ENCODE measurements around the gene TBX4. TPM values are rescaled to one million over a fixed set of nuclear protein-coding genes. Genes with fewer than 3 reads are reported as not detected.
"Not testable (repeated sequence)": the region's sequence is repeated elsewhere in the genome, so short reads cannot be mapped to it uniquely, and the experiment has no call there.

TBX4 gene
- total RNA-seq, 2 experiments from 2014 or later = not detected

DNA sequence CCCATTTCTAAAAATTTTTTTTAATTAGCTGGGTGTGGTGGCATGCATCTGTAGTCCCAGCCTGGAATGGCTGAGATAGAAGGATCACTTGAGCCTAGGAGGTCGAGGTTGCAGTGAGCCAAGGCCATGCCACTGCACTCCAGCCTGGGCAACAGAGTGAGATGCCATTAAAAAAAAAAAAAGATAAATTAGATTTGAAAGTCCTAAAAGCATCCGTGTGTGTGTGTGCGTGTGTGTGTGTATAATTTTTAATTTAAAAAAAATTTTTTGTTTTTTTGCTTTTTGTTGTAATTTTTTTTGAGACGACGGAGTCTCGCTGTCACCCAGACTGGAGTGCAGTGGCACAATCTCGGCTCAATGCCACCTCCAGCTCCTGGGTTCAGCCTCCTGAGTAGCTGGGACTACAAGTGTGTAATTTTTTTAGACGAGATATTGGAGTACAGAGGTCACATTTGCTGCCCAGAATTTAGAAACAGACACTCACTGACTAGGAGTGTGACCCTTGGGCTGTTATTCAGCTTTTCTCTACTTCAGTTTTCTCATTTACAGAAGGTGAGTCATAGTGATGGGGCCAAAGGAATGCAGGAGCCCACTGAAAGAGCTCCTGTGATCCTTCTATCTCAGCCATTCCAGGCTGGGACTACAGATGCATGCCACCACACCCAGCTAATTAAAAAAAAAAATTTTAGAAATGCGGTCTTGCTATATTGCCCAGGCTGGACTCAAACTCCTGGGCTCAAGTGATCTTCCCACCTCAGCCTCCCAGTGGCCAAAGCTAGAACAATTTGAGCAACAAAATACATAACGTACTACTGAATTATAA lies 25.5 kb upstream of the TBX4 start:
- H3K27me3 Mint-ChIP-seq = peaks cover 34% of the 10 kb centered on the region

DNA sequence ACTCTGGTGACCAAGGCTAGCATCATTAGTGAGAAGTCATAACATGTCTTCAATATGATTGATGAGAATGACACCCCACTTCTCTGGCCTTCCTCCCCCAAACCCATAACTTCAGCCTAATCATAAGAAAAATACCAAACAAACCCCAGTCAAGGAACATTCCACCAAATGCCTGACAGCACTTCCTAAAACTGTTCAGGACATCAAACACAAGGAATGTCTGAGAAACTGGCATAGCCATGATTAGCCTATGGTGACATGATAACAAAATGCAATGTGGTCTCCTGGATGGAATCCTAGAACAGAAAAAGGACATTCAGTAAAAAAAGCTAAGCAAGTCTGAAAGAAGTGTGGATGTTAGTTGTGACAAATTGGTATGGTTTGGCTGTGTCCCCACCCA lies 24.7 kb upstream of the TBX4 start:
- no peak for DNase-seq
- no peaks in the 10 kb centered on the region for H3K9me3 Mint-ChIP-seq
- no peak overlapping the region for H3K4me3 Mint-ChIP-seq
- CTCF ChIA-PET = no interaction called here
- no peaks in the 10 kb centered on the region for H3K36me3 Mint-ChIP-seq (ENCODE audit: low read depth)
- H3K4me1 Mint-ChIP-seq = no peaks in the 10 kb centered on the region
- no peak overlapping the region for H3K27ac Mint-ChIP-seq
- H3K27me3 Mint-ChIP-seq = peaks cover 27% of the 10 kb centered on the region
- POLR2A ChIA-PET = no interaction called here

More for the DNA sequence above, 25.5 kb upstream of the TBX4 start:
- no peak overlapping the region for H3K4me3 Mint-ChIP-seq
- no peaks in the 10 kb centered on the region for H3K9me3 Mint-ChIP-seq
- no peak for DNase-seq
- POLR2A ChIA-PET = no interaction called here
- H3K27ac Mint-ChIP-seq = no peak overlapping the region
- no peaks in the 10 kb centered on the region for H3K36me3 Mint-ChIP-seq (ENCODE audit: low read depth)
- no peaks in the 10 kb centered on the region for H3K4me1 Mint-ChIP-seq
- CTCF ChIA-PET = interaction anchor here (0.9 kb wide), 1 partner anchor 14 kb away, joined by 3 read pairs; no protein-coding TSS in a partner anchor

DNA sequence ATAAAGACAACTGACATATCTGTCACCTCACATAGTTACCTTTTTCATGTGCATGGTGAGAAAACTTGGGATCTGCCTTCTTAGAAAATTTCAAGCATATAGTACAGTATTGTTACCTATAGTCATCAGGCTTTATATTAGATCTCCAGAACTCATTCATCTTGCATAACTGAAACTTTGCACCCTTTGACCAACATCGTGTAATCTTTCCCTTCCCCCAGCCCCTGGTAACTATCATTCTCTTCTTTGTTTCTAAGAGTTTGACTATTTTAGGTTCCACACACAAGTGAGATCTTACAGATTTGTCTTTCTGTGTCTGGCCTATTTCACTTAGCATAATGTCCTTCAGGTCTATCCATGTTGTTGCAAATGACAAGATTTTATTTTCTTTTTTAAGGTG lies 22.9 kb upstream of the TBX4 start:
- Mint-ChIP-seq H3K9me3 (no peaks in the 10 kb centered on the region), H3K27me3 (peaks cover 24% of the 10 kb centered on the region), H3K4me3 (no peak overlapping the region), H3K4me1 (no peaks in the 10 kb centered on the region), H3K27ac (no peak overlapping the region), H3K36me3 (ENCODE audit: low read depth) (no peaks in the 10 kb centered on the region)
- ChIA-PET POLR2A (no interaction called here), CTCF (no interaction called here)
- DNase-seq = no peak

DNA sequence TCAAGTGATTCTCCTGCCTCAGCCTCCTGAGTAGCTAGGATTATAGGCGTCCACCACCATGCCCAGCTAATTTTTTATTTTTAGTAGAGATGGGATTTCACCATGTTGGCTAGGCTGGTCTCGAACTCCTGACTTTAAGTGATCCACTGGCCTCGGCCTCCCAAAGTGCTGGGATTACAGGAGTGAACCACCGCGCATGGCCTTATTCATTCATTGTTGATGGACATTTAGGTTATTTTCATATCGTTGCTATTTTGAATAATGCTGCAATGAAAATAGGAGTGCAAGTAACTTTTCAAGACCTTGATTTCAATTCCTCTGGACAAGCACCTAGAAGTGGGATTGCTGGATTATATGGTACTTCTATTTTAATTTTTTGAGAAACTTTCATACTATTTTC lies 22.4 kb upstream of the TBX4 start:
- H3K27ac Mint-ChIP-seq; H3K4me3 Mint-ChIP-seq; CTCF ChIA-PET; H3K9me3 Mint-ChIP-seq; H3K36me3 Mint-ChIP-seq (ENCODE audit: low read depth); H3K4me1 Mint-ChIP-seq; DNase-seq; POLR2A ChIA-PET: not testable (repeated sequence)
- peaks cover 30% of the 10 kb centered on the region for H3K27me3 Mint-ChIP-seq

DNA sequence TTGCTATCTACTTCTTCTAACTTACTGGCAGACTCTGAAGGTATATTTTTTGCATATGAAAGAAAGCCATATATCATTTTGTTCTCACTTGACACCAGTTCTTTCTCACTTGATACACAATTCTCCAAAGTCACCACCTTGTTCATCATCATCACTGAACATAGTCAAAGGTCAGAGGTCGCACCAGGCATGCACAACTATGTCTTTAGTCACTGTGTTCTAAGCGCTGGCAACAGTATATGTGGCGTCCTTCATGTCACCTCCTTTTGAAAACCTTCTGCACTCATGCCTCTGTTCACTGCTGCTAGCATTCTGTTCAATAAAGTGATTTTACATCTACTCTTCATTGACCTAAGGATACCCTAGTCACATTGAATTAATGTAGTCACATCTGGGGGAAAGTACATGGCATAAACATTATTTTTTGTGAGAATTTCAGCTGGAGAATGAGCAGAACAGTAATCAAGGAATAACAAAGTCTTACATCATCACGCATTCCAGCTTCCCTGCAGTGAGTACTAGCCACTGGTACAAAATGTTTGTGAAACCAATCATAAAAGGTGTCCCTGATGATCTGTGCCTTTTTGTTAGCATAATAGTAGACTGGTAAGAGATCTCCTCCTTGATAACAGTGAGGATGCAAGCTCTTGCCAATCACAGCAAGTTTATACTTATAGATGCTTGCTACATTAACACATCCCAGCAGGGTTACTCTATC lies 20.5 kb upstream of the TBX4 start:
- Mint-ChIP-seq H3K9me3 (no peaks in the 10 kb centered on the region), H3K4me3 (no peak overlapping the region), H3K4me1 (no peaks in the 10 kb centered on the region), H3K27me3 (peaks cover 41% of the 10 kb centered on the region), H3K27ac (no peak overlapping the region), H3K36me3 (ENCODE audit: low read depth) (no peaks in the 10 kb centered on the region)
- DNase-seq = no peak
- POLR2A ChIA-PET = no interaction called here
- CTCF ChIA-PET = no interaction called here

GRCh38 chr17:61436273-61436672 lies 15.9 kb upstream of the TBX4 start:
- Mint-ChIP-seq H3K27ac (no peak overlapping the region), H3K4me1 (no peaks in the 10 kb centered on the region), H3K9me3 (peaks cover 7% of the 10 kb centered on the region), H3K4me3 (no peak overlapping the region), H3K36me3 (ENCODE audit: low read depth) (peaks cover 4% of the 10 kb centered on the region), H3K27me3 (peaks cover 51% of the 10 kb centered on the region)
- ChIA-PET CTCF (no interaction called here), POLR2A (no interaction called here)
- DNase-seq = no peak

- peaks cover 4% of the 10 kb centered on the region for H3K36me3 Mint-ChIP-seq (ENCODE audit: low read depth)
- ChIA-PET POLR2A (no interaction called here), CTCF (interaction anchor here (1.0 kb wide), 1 partner anchor 25 kb away, joined by 6 read pairs; no protein-coding TSS in a partner anchor)
- no peak overlapping the region for H3K27ac Mint-ChIP-seq
- H3K4me1 Mint-ChIP-seq = no peaks in the 10 kb centered on the region
- no peak overlapping the region for H3K4me3 Mint-ChIP-seq
- H3K9me3 Mint-ChIP-seq = peaks cover 7% of the 10 kb centered on the region
- no peak for DNase-seq
- H3K27me3 Mint-ChIP-seq = peaks cover 55% of the 10 kb centered on the region
Measured at GRCh38 chr17:61436995-61437704, 15.1 kb upstream of the TBX4 start.

DNA sequence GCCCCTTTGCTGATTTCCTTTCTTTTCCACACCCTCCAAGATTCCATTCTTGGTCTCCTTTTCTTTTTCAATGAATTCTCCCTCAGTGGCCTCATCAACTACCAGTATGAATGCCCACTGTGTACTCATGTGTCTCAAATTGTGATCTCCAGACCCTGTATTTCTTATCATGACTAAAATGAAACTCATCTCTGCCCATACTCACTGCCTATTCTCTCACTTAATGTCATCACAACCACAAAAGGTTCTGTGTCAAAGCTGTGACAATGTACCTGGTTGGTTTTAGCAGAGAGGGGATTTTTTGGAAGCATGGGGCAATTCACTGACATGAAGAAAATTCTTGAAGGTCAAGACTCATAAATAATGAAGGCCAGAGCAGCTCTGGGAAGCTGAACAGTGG lies 11.5 kb upstream of the TBX4 start:
- ChIA-PET POLR2A (no interaction called here), CTCF (interaction anchor here (2.0 kb wide), 1 partner anchor 11 kb away, joined by 5 read pairs; the partner anchor contains the start of gene TBX4)
- H3K27ac Mint-ChIP-seq = no peak overlapping the region

DNA sequence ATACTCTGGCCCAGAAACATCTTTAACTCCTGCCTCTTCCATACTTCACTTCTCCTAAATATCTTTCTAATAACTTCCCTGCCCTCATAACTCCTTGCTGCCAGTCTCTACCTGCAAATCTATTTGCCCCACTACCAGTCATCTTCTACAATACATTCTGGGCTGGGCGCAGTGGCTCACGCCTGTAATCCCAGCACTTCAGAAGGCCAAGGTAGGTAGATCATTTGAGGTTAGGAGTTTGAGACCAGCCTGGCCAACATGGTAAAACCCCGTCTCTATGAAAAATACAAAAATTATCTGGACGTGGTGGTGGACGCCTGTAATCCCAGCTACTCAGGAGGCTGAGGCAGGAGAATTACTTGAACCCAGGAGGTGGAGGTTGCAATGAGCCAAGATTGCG lies 10.7 kb upstream of the TBX4 start:
- H3K27me3 Mint-ChIP-seq = peaks cover 48% of the 10 kb centered on the region
- POLR2A ChIA-PET; H3K27ac Mint-ChIP-seq; H3K36me3 Mint-ChIP-seq (ENCODE audit: low read depth); H3K4me3 Mint-ChIP-seq; H3K9me3 Mint-ChIP-seq; DNase-seq; H3K4me1 Mint-ChIP-seq: not testable (repeated sequence)
- CTCF ChIA-PET = interaction anchor here (2.0 to 2.6 kb wide), 2 partner anchors 10 to 29 kb away, joined by 5 read pairs; partner anchors contain the start of gene TBX4

More for the DNA sequence above, 11.5 kb upstream of the TBX4 start:
- H3K36me3 Mint-ChIP-seq (ENCODE audit: low read depth) = peaks cover 4% of the 10 kb centered on the region
- no peak for DNase-seq
- H3K27me3 Mint-ChIP-seq = peaks cover 45% of the 10 kb centered on the region
- H3K9me3 Mint-ChIP-seq = peaks cover 7% of the 10 kb centered on the region
- H3K4me3 Mint-ChIP-seq = no peak overlapping the region
- no peaks in the 10 kb centered on the region for H3K4me1 Mint-ChIP-seq

DNA sequence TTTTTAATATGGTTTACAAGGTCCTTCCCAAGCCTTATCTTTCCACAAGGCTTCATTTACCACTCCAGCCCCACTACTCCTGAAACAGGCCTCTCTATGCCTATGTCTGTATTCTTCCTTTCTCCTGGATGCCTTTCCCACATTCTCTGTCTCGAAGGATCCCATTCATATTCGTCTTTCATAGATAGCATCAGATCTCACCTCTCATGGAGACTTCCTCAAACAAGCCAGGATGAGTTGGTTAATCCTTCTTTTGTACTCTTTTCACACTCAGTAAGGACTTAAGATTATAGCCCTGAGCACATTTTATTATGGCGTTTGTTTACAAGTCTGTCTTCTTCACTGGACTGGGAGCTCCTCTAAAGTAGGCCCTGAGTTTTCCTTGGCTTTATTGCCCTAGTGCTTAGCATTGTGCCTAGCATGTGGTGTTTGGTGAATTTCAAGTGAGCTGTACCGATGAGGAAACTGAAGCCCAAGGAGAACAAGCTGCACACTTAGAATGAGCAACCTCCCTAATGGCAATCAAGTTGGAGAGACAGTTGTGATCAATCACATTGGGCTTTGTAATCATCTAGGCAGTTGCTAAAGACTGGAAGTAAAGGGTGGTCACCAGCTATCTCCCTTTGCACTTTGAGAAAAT lies 10.0 kb upstream of the TBX4 start:
- Mint-ChIP-seq H3K27ac (no peak overlapping the region), H3K27me3 (peaks cover 50% of the 10 kb centered on the region), H3K36me3 (ENCODE audit: low read depth) (peaks cover 1% of the 10 kb centered on the region), H3K4me3 (no peak overlapping the region), H3K4me1 (no peaks in the 10 kb centered on the region), H3K9me3 (peaks cover 3% of the 10 kb centered on the region)
- no peak for DNase-seq
- CTCF ChIA-PET = interaction anchor here (2.0 to 2.6 kb wide), 2 partner anchors 10 to 30 kb away, joined by 5 read pairs; partner anchors contain the start of gene TBX4
- POLR2A ChIA-PET = no interaction called here

- no peak overlapping the region for H3K27ac Mint-ChIP-seq
- no peaks in the 10 kb centered on the region for H3K36me3 Mint-ChIP-seq (ENCODE audit: low read depth)
- H3K9me3 Mint-ChIP-seq = no peaks in the 10 kb centered on the region
- ChIA-PET CTCF (interaction anchor here (2.6 kb wide), 1 partner anchor 31 kb away, joined by 5 read pairs; no protein-coding TSS in a partner anchor), POLR2A (no interaction called here)
- no peak overlapping the region for H3K4me3 Mint-ChIP-seq
- no peak for DNase-seq
- H3K4me1 Mint-ChIP-seq = no peaks in the 10 kb centered on the region
- peaks cover 50% of the 10 kb centered on the region for H3K27me3 Mint-ChIP-seq
Measured at GRCh38 chr17:61442878-61443474, 9.2 kb upstream of the TBX4 start.

GRCh38 chr17:61443475-61443882 lies 8.7 kb upstream of the TBX4 start:
- CTCF ChIA-PET = interaction anchor here (2.6 kb wide), 1 partner anchor 31 kb away, joined by 5 read pairs; no protein-coding TSS in a partner anchor
- H3K27me3 Mint-ChIP-seq = peaks cover 49% of the 10 kb centered on the region
- H3K36me3 Mint-ChIP-seq (ENCODE audit: low read depth) = no peaks in the 10 kb centered on the region
- H3K4me3 Mint-ChIP-seq = no peak overlapping the region
- POLR2A ChIA-PET = no interaction called here
- H3K27ac Mint-ChIP-seq = no peak overlapping the region
- no peaks in the 10 kb centered on the region for H3K9me3 Mint-ChIP-seq
- no peak for DNase-seq
- H3K4me1 Mint-ChIP-seq = no peaks in the 10 kb centered on the region
